RWPE2 (cell line): ENCODE results near the gene PCDHGA6.

ENCODE experiments used
- ATAC-seq: fragments of 200-7000 bp; cut with Tn5 transposase; 3 replicates; pipeline ENCODE4 v1.9.1; 2021; ENCODE audit warnings: low read depth
- DNase-seq: peaks from one replicate; pipeline ENCODE4 v3.0.0-alpha.2; 2020; ENCODE audit warnings: low spot score
- H3K27ac ChIP-seq: fragments of 450-650 bp; 2 replicates; pipeline ENCODE4 v1.5.1; 2017; ENCODE audit warnings: mild to moderate bottlenecking; ENCODE audit not compliant: poor library complexity, severe bottlenecking
- H3K27me3 ChIP-seq: fragments of 250-450 bp; sonication (Bioruptor Pico); 2 replicates; pipeline ENCODE4 v1.5.1; 2021; ENCODE audit warnings: mild to moderate bottlenecking, moderate library complexity; ENCODE audit not compliant: insufficient read depth, poor library complexity, severe bottlenecking
- H3K36me3 ChIP-seq: fragments of 250-450 bp; sonication (Bioruptor Pico); 2 replicates; pipeline ENCODE4 v1.5.1; 2020; ENCODE audit warnings: low read depth, mild to moderate bottlenecking, moderate library complexity
- H3K4me1 ChIP-seq: fragments of 250-450 bp; sonication (Bioruptor Pico); 2 replicates; pipeline ENCODE4 v1.5.1; 2021; ENCODE audit warnings: mild to moderate bottlenecking, moderate library complexity; ENCODE audit not compliant: insufficient read depth, poor library complexity, severe bottlenecking
- H3K4me3 ChIP-seq: fragments of 250-450 bp; sonication (Bioruptor Pico); 2 replicates; pipeline ENCODE4 v1.5.1; 2021; ENCODE audit warnings: mild to moderate bottlenecking, moderate library complexity; ENCODE audit not compliant: severe bottlenecking
- H3K9me3 ChIP-seq: fragments of 250-450 bp; sonication (Bioruptor Pico); 2 replicates; pipeline ENCODE4 v1.5.1; 2021; ENCODE audit warnings: mild to moderate bottlenecking, moderate library complexity; ENCODE audit not compliant: severe bottlenecking
- CTCF ChIP-seq: fragments of 450-650 bp; IDR thresholded peaks from one replicate; pipeline ENCODE4 v1.5.1; 2017; ENCODE audit warnings: mild to moderate bottlenecking, moderate library complexity; ENCODE audit not compliant: poor library complexity, severe bottlenecking

Gene PCDHGA6

GRCh38 chr5:141422742-141423291 is 49.1 kb downstream of the PCDHGA6 start:
- H3K36me3 ChIP-seq = no peaks in the 10 kb centered on the region
- ATAC-seq (no peak), DNase-seq (no peak)
- H3K4me1 ChIP-seq = no peaks in the 10 kb centered on the region
- no peak overlapping the region for H3K4me3 ChIP-seq
- H3K27me3 ChIP-seq = peaks cover 5% of the 10 kb centered on the region
- no peak overlapping the region for H3K27ac ChIP-seq
- no peak for TF ChIP-seq CTCF
- peaks cover 72% of the 10 kb centered on the region for H3K9me3 ChIP-seq

GRCh38 chr5:141427783-141428426 is 54.2 kb downstream of the PCDHGA6 start:
- Histone ChIP-seq H3K4me3 (no peak overlapping the region), H3K36me3 (no peaks in the 10 kb centered on the region), H3K27me3 (peaks cover 13% of the 10 kb centered on the region), H3K9me3 (peaks cover 60% of the 10 kb centered on the region), H3K27ac (no peak overlapping the region), H3K4me1 (no peaks in the 10 kb centered on the region)
- ATAC-seq = no peak
- no peak for TF ChIP-seq CTCF
- DNase-seq = no peak
